H1 (cell line): ENCODE data around the gene DGKD. TPM values are rescaled to one million over a fixed set of nuclear protein-coding genes. Genes with fewer than 3 reads are reported as not detected.

ENCODE experiments used
- CTCF ChIA-PET: fragments of 300-600 bp; sonication (Branson Sonifier 250); formaldehyde crosslinking; loops from one replicate; lab custom pipeline; 2021; ENCODE audit not compliant: partially characterized antibody; lab: Charles Lee
- POLR2A ChIA-PET: fragments of 300-600 bp; sonication (Branson Sonifier 250); formaldehyde crosslinking; loops from one replicate; lab custom pipeline; 2021; ENCODE audit warnings: inconsistent platforms; ENCODE audit not compliant: partially characterized antibody; lab: Charles Lee
- DNase-seq, 2 experiments: peaks; one replicate each; pipeline versions ENCODE4 v3.0.0 to v3.0.0-alpha.2; 2010 to 2022; ENCODE audit warnings: low spot score in 2 of 2, low read depth in 1 of 2, mixed read lengths in 1 of 2
- FAIRE-seq: peaks from 2 replicates; lab custom pipeline; 2011; peaks lifted over from hg19 to GRCh38; lab: Jason Lieb, UNC
- H2AFZ ChIP-seq: 2 replicates; pipeline ENCODE4 v1.8.1; 2012; ENCODE audit warnings: low read length, inconsistent platforms
- H2AK5ac ChIP-seq: 2 replicates; pipeline ENCODE4 v1.6.1; 2013; ENCODE audit warnings: low read depth, low read length
- H2BK120ac ChIP-seq: replicated peaks from 2 replicates; pipeline ENCODE3; 2013; ENCODE audit warnings: low read depth, low read length, inconsistent platforms
- H2BK12ac ChIP-seq: 2 replicates; pipeline ENCODE4 v1.6.1; 2013; ENCODE audit warnings: low read depth, low read length
- H2BK15ac ChIP-seq: 2 replicates; pipeline ENCODE4 v1.6.1; 2013; ENCODE audit warnings: low read length
- H2BK20ac ChIP-seq: 2 replicates; pipeline ENCODE4 v1.6.1; 2013; ENCODE audit warnings: low read length
- H2BK5ac ChIP-seq: 2 replicates; pipeline ENCODE4 v1.6.1; 2013; ENCODE audit warnings: low read depth, low read length
- H3K14ac ChIP-seq: 2 replicates; pipeline ENCODE4 v1.6.1; 2013; ENCODE audit warnings: inconsistent platforms; ENCODE audit not compliant: insufficient read length
- H3K18ac ChIP-seq: 2 replicates; pipeline ENCODE4 v1.6.1; 2013; ENCODE audit warnings: low read length; ENCODE audit errors: extremely low read depth
- H3K23ac ChIP-seq: 2 replicates; pipeline ENCODE4 v1.6.1; 2013; ENCODE audit warnings: inconsistent platforms; ENCODE audit not compliant: insufficient read length
- H3K23me2 ChIP-seq: 2 replicates; pipeline ENCODE4 v1.6.1; 2013; ENCODE audit warnings: low read depth, low read length
- H3K27ac ChIP-seq: 2 replicates; pipeline ENCODE4 v1.6.1; 2011; ENCODE audit warnings: low read depth, low read length, inconsistent platforms
- H3K27me3 ChIP-seq, 4 experiments: replicated peaks in 1 of 4; 1 replicate in 1 of 4; 2 replicates in 3 of 4; pipeline versions ENCODE4 v1.6.1 to v1.8.1; 2011 to 2013; ENCODE audit warnings: low read length in 3 of 4, mild to moderate bottlenecking in 3 of 4, inconsistent platforms in 2 of 4, mixed read lengths in 2 of 4, moderate library complexity in 1 of 4; ENCODE audit not compliant: control insufficient read depth in 3 of 4, insufficient read depth in 3 of 4; ENCODE audit errors: extremely low read depth in 1 of 4
- H3K36me3 ChIP-seq, 4 experiments: 2 replicates each; pipeline versions ENCODE4 v1.6.1 to v1.8.1; 2011 to 2013; ENCODE audit warnings: mild to moderate bottlenecking in 4 of 4, low read length in 3 of 4, moderate library complexity in 2 of 4, control low read depth in 1 of 4, inconsistent platforms in 1 of 4; ENCODE audit not compliant: insufficient read depth in 4 of 4, control insufficient read depth in 2 of 4
- H3K4ac ChIP-seq: replicated peaks from 2 replicates; pipeline ENCODE3; 2013; ENCODE audit warnings: low read length, low read depth, mixed read lengths, inconsistent platforms; ENCODE audit not compliant: insufficient read length
- H3K4me1 ChIP-seq, 4 experiments: replicated peaks in 1 of 4; 1 replicate in 1 of 4; 2 replicates in 3 of 4; pipeline versions ENCODE4 v1.6.1 to v1.8.1; 2011 to 2013; ENCODE audit warnings: low read length in 3 of 4, inconsistent platforms in 2 of 4, mixed read lengths in 1 of 4; ENCODE audit not compliant: insufficient read depth in 4 of 4, control insufficient read depth in 3 of 4
- H3K4me2 ChIP-seq, 2 experiments: 2 replicates each; pipeline versions ENCODE4 v1.6.1 to v1.8.1; 2011 to 2013; ENCODE audit warnings: low read depth in 2 of 2, low read length in 2 of 2, control low read depth in 1 of 2, inconsistent platforms in 1 of 2, mild to moderate bottlenecking in 1 of 2; ENCODE audit not compliant: insufficient read depth in 1 of 2
- H3K4me3 ChIP-seq, 4 experiments: fragments of 200-600, 300-600 bp in 1 of 4; sonication (generic), shearing (Covaris generic), sonication (Bioruptor Twin) in 1 of 4; 2 replicates each; pipeline versions ENCODE4 v1.5.1 to v1.8.1; 2011 to 2016; ENCODE audit warnings: low read length in 4 of 4, low read depth in 3 of 4, control low read depth in 2 of 4, inconsistent platforms in 2 of 4, mild to moderate bottlenecking in 2 of 4, mixed read lengths in 1 of 4, moderate library complexity in 1 of 4; ENCODE audit not compliant: insufficient read depth in 2 of 4; ENCODE audit errors: extremely low read depth in 1 of 4
- H3K56ac ChIP-seq: replicated peaks from 2 replicates; pipeline ENCODE3; 2013; ENCODE audit warnings: low read depth, mild to moderate bottlenecking, mixed read lengths, low read length, inconsistent platforms; ENCODE audit not compliant: insufficient read length
- H3K79me1 ChIP-seq: 2 replicates; pipeline ENCODE4 v1.6.1; 2013; ENCODE audit warnings: low read depth, low read length, control low read depth
- H3K79me2 ChIP-seq, 2 experiments: 2 replicates each; pipeline versions ENCODE4 v1.6.1 to v1.8.1; 2012 to 2013; ENCODE audit warnings: low read length in 2 of 2, mild to moderate bottlenecking in 2 of 2, inconsistent platforms in 1 of 2; ENCODE audit not compliant: insufficient read depth in 2 of 2, control insufficient read depth in 1 of 2
- H3K9ac ChIP-seq, 4 experiments: replicated peaks in 1 of 4; 1 replicate in 1 of 4; 2 replicates in 3 of 4; pipeline versions ENCODE4 v1.6.1 to v1.8.1; 2011 to 2013; ENCODE audit warnings: low read depth in 3 of 4, low read length in 3 of 4, control low read depth in 2 of 4, mild to moderate bottlenecking in 2 of 4, moderate library complexity in 2 of 4, inconsistent platforms in 1 of 4; ENCODE audit errors: extremely low read depth in 1 of 4
- H3K9me3 ChIP-seq, 2 experiments: 2 replicates each; pipeline versions ENCODE4 v1.6.1 to v1.8.1; 2012 to 2013; ENCODE audit warnings: mild to moderate bottlenecking in 2 of 2, moderate library complexity in 2 of 2, control low read depth in 1 of 2, inconsistent platforms in 1 of 2, low read depth in 1 of 2, low read length in 1 of 2, mixed read lengths in 1 of 2; ENCODE audit not compliant: insufficient read depth in 2 of 2
- H4K20me1 ChIP-seq, 2 experiments: replicated peaks in 1 of 2; 2 replicates each; pipeline versions ENCODE3 to v1.8.1; 2011 to 2013; ENCODE audit warnings: inconsistent platforms in 2 of 2, low read length in 2 of 2, mild to moderate bottlenecking in 1 of 2; ENCODE audit not compliant: insufficient read depth in 2 of 2, control insufficient read depth in 1 of 2
- H4K5ac ChIP-seq: 2 replicates; pipeline ENCODE4 v1.6.1; 2013; ENCODE audit warnings: low read length, low read depth, mixed read lengths, inconsistent platforms; ENCODE audit not compliant: insufficient read length
- H4K8ac ChIP-seq: 2 replicates; pipeline ENCODE4 v1.8.0; 2013; ENCODE audit warnings: mild to moderate bottlenecking, moderate library complexity, low read length, inconsistent platforms; ENCODE audit not compliant: insufficient read depth; ENCODE audit errors: extremely low read depth
- H4K91ac ChIP-seq: replicated peaks from 2 replicates; pipeline ENCODE3; 2013; ENCODE audit warnings: low read length, mixed read lengths, inconsistent platforms; ENCODE audit not compliant: insufficient read length
- ATF3 ChIP-seq: IDR thresholded peaks from 2 replicates; pipeline ENCODE4 v1.6.1; 2011; ENCODE audit warnings: low read depth, mild to moderate bottlenecking, low read length; ENCODE audit not compliant: insufficient read depth
- CHD2 ChIP-seq: IDR thresholded peaks from 2 replicates; pipeline ENCODE4 v1.6.1; 2012; ENCODE audit warnings: low read length, improper control_type of control experiment
- CREB1 ChIP-seq: IDR thresholded peaks from 2 replicates; pipeline ENCODE4 v1.6.1; 2012; ENCODE audit warnings: inconsistent platforms
- CTCF ChIP-seq, 3 experiments: IDR thresholded peaks; 1 replicate in 2 of 3; 2 replicates in 1 of 3; pipeline versions ENCODE4 v1.5.1 to v1.6.1; 2011; ENCODE audit warnings: low read length in 3 of 3, mild to moderate bottlenecking in 3 of 3, inconsistent platforms in 2 of 3, low read depth in 1 of 3, moderate library complexity in 1 of 3; ENCODE audit not compliant: insufficient read depth in 1 of 3; ENCODE audit errors: control extremely low read depth in 1 of 3
- HDAC6 ChIP-seq: IDR thresholded peaks from one replicate; pipeline ENCODE4 v1.7.1; 2012; ENCODE audit warnings: low read depth, mild to moderate bottlenecking, inconsistent platforms, low read length, moderate library complexity
- POLR2A ChIP-seq, 2 experiments: IDR thresholded peaks; 1 replicate in 1 of 2; 2 replicates in 1 of 2; pipeline ENCODE4 v1.6.1; 2011; ENCODE audit warnings: low read depth in 2 of 2, low read length in 2 of 2, mild to moderate bottlenecking in 2 of 2; ENCODE audit errors: control extremely low read depth in 1 of 2
- POLR2AphosphoS5 ChIP-seq: IDR thresholded peaks from 2 replicates; pipeline ENCODE4 v1.6.1; 2011; ENCODE audit warnings: low read depth, low read length
- RFX5 ChIP-seq: IDR thresholded peaks from 2 replicates; pipeline ENCODE4 v1.6.1; 2011; ENCODE audit warnings: low read depth, low read length, improper control_type of control experiment, borderline replicate concordance
- TAF1 ChIP-seq: IDR thresholded peaks from 2 replicates; pipeline ENCODE4 v1.6.1; 2011; ENCODE audit warnings: mild to moderate bottlenecking, low read depth, low read length
- TAF7 ChIP-seq: optimal IDR thresholded peaks from 2 replicates; pipeline ENCODE3; 2011; ENCODE audit warnings: low read depth, mild to moderate bottlenecking, inconsistent platforms, low read length, moderate library complexity, borderline replicate concordance
- WGBS, 2 experiments: shearing (Covaris generic) in 1 of 2; methylation state at CpG; one replicate each; pipeline versions ENCODE4 v1.1.6 to v1.1.7; 2013 to 2015; ENCODE audit warnings: low lambda C conversion rate in 2 of 2, mixed read lengths in 2 of 2, inconsistent platforms in 1 of 2, low coverage in 1 of 2, missing lambda C conversion rate in 1 of 2; ENCODE audit not compliant: insufficient replicate concordance in 2 of 2, insufficient coverage in 1 of 2, insufficient read length in 1 of 2; ENCODE audit errors: extremely low coverage in 1 of 2, missing lambda C conversion rate in 1 of 2; 5-methylcytosine and 5-hydroxymethylcytosine counted together
- polyA plus RNA-seq, 7 experiments: library from polyadenylated mRNA; depleted of rRNA in 3 of 7; stranded (reverse) in 5 of 7; unstranded in 2 of 7; fragments of >200 nt in 5 of 7; fragments of 200-250 nt in 2 of 7; gene quantifications; 1 replicate in 5 of 7; 2 replicates in 1 of 7; 4 replicates in 1 of 7; pipeline versions ENCODE4 v1.2.1 to v1.2.3, GENCODE V29; 2011 to 2013; ENCODE audit warnings: missing spikeins in 2 of 7, mixed read lengths in 2 of 7
- total RNA-seq: library from RNA; stranded (reverse); fragmentation: NEBNext Ultra II Directional; extraction: Animal tissue kit (Norgen Biotek cat#: 25700); gene quantifications from 2 replicates; pipeline ENCODE4 v1.2.1, GENCODE V29; 2021

The DGKD gene
- total and polyA plus RNA-seq, 2 of the 8 experiments (the other 6 are each of a cell fraction or from before 2014, with no cell fraction given), result 7.7 to 30.9 TPM

GRCh38 chr2:233416199-233416598 lies 61.9 kb downstream of the DGKD start:
- Histone ChIP-seq H3K4me2 (no peak overlapping the region), H4K8ac (no peak overlapping the region), H2BK15ac (no peak overlapping the region), H3K18ac (no peak overlapping the region), H2BK5ac (no peak overlapping the region), H3K27ac (no peak overlapping the region), H2AK5ac (no peak overlapping the region), H3K23ac (no peak overlapping the region), H3K23me2 (peaks cover 2% of the 10 kb centered on the region; the same call in 1 of the 2 replicates), H3K79me1 (peaks cover 6% of the 10 kb centered on the region), H3K36me3 (no peaks in the 10 kb centered on the region; a peak in 1 of 8 replicates), H3K4me1 (peaks cover 0 to 8% (median 3%) of the 10 kb centered on the region in 4 experiments; a peak in 6 of 7 replicates), H4K91ac (no peak overlapping the region), H4K5ac (no peak overlapping the region), H3K56ac (no peak overlapping the region), H3K9me3 (peaks cover 3 to 5% of the 10 kb centered on the region in 2 experiments; a peak in 3 of 4 replicates), H3K79me2 (0 out of 4 replicates have a peak, but pooled peaks cover 0 to 4% of the 10 kb centered on the region in 2 experiments), H3K4ac (no peak overlapping the region), H3K27me3 (no peaks in the 10 kb centered on the region), H4K20me1 (peaks cover 0 to 2% of the 10 kb centered on the region in 2 experiments), H3K4me3 (no peak overlapping the region), H2AFZ (no peak overlapping the region), H3K14ac (no peak overlapping the region), H2BK12ac (no peak overlapping the region), H3K9ac (no peak overlapping the region), H2BK20ac (no peak overlapping the region), H2BK120ac (no peak overlapping the region)
- DNase-seq (peak in 1 of 2 experiments; percentile 20), FAIRE-seq (no peak)
- 85% methylated on average over 3 of the region's 3 CpGs; no CpG with 5 or more reads in 1 of the 2 experiments for WGBS, 2 experiments
- ChIA-PET CTCF (interaction anchor here (0.6 to 3.7 kb wide), 10 partner anchors 8 to 594 kb away, joined by 3 to 18 read pairs (median 3); no protein-coding TSS in a partner anchor), POLR2A (interaction anchor here (1.2 kb wide), 1 partner anchor 62 kb away, joined by 3 read pairs; no protein-coding TSS in a partner anchor)
- TF ChIP-seq POLR2A (IDR thresholded peaks at IDR 0.05; ENCODE audit: control extremely low read depth in 1 of 2, low read depth in 2 of 2, low read length in 2 of 2) (no peak), POLR2AphosphoS5 (no peak), CHD2 (no peak), TAF7 (no peak), RFX5 (no peak), CTCF (IDR thresholded peaks at IDR 0.05; ENCODE audit: control extremely low read depth in 1 of 3, insufficient read depth in 1 of 3, low read depth in 1 of 3, low read length in 3 of 3) (no peak), TAF1 (no peak), HDAC6 (no peak), ATF3 (no peak), CREB1 (no peak)
